GM12864 (cell line): ENCODE measurements around the gene UGGT1.
"Not testable (repeated sequence)": the region's sequence is repeated elsewhere in the genome, so short reads cannot be mapped to it uniquely, and the experiment has no call there.

ENCODE experiments used
- DNase-seq: peaks from one replicate; pipeline ENCODE4 v3.0.0-alpha.2; 2011; ENCODE audit warnings: low read depth
- H3K4me3 ChIP-seq: 2 replicates; pipeline ENCODE4 v1.5.1; 2011; ENCODE audit warnings: mild to moderate bottlenecking, low read depth, low read length, control low read depth
- TF ChIP-seq, protein P1 (sequence below): IDR thresholded peaks from 2 replicates; pipeline ENCODE4 v1.5.1; 2011; ENCODE audit warnings: low read depth, mild to moderate bottlenecking, moderate library complexity, low read length, control low read depth, inconsistent platforms; ENCODE audit errors: missing control alignments

UGGT1 gene

DNA sequence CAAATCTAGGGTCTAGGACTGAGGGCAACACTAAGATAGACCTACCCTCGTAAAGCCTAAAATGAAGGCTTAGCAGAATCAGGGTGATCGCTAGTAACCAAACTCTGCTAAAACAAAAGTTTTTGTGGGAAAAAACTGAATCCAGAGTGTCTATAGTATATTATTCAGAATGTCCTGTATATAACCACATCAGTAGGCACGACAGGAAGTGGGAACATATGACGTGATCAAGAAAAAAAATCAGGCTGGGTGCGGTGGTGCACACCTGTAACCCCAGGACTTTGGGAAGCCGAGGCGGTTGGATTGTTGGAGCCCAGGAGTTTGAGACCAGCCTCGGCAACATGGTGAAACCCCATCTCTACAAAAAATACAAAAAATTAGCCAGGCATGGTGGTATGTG lies 106.1 kb downstream of the UGGT1 start:
- no peak for DNase-seq
- TF ChIP-seq, protein P1, sequence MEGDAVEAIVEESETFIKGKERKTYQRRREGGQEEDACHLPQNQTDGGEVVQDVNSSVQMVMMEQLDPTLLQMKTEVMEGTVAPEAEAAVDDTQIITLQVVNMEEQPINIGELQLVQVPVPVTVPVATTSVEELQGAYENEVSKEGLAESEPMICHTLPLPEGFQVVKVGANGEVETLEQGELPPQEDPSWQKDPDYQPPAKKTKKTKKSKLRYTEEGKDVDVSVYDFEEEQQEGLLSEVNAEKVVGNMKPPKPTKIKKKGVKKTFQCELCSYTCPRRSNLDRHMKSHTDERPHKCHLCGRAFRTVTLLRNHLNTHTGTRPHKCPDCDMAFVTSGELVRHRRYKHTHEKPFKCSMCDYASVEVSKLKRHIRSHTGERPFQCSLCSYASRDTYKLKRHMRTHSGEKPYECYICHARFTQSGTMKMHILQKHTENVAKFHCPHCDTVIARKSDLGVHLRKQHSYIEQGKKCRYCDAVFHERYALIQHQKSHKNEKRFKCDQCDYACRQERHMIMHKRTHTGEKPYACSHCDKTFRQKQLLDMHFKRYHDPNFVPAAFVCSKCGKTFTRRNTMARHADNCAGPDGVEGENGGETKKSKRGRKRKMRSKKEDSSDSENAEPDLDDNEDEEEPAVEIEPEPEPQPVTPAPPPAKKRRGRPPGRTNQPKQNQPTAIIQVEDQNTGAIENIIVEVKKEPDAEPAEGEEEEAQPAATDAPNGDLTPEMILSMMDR = no peak
- H3K4me3 ChIP-seq = no peak overlapping the region

DNA sequence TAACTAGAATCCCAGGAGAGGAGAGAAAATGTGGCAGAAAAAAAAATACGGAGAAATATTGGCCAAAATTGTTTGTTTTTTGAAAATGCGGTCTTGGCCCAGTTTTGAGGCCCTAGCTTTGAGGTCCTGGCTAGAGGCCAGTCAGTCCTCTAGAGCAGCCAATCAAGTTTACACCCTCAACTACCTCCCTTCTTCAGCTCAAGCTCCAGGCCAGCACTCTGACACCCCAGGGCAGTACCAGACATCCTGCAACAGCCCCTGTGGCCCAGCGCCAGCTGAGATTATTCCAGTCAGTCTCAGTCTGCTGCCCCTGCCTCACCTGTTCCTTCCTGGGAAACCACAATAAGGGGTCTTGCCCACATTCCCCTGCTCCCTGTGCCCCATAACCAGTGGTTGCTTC lies 107.7 kb downstream of the UGGT1 start:
- TF ChIP-seq, protein P1 = no peak
- DNase-seq = no peak
- no peak overlapping the region for H3K4me3 ChIP-seq

DNA sequence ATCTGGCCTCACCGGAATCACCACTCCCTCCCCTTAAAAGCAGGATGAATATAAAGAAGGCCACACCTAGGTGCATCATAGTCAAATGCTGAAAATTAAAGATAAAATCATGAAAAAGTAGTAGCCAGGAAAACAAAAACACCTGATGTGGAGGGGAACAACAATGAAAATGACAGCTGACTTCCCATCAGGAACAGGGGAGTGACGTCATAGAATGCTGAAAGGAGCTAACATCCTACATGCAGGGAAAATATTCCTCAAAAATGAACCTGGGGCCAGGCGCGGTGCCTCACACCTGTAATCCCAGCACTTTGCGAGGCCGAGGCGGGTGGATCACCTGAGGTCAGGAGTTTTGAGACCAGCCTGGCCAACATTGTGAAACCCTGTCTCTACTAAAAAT lies 108.1 kb downstream of the UGGT1 start:
- TF ChIP-seq, protein P1 = no peak
- H3K4me3 ChIP-seq = no peak overlapping the region
- no peak for DNase-seq

DNA sequence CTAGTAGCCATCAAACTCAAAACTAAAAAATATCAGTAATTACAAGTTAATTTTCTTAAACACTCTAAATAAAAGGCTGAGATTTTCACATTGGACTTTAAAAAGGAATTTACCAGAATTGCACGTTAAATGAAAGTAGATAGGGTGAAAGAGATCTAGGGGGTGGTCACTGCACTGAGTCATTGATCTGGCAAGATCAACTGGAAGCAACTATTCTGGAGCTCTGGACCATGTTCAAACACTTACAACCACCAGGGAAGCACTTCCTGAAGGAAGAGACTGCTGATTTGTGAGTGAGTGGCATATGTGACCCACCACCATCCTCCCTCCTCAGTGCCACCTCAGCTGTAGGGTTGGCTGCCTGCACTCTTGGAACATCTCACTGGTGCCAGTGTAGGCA lies 111.8 kb downstream of the UGGT1 start:
- no peak overlapping the region for H3K4me3 ChIP-seq
- TF ChIP-seq, protein P1 = no peak
- no peak for DNase-seq

DNA sequence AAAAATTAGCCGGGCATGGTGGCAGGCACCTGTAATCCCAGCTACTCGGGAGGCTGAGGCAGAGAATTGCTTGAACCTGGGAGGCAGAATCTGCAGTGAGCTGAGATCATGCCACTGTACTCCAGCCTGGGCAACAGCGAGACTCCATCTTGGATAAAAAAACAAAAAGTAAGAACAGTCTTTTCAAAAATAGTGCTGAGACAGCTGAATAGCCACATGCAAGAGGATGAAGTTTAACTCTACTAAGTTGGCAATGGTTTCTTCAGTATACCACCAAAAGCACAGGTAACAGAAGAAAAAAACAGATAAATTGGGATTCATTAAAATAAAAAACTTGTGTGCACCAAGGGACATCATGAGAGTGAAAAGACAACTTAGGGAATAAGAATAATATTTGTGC lies 115.2 kb downstream of the UGGT1 start:
- TF ChIP-seq, protein P1 = no peak
- no peak for DNase-seq

DNA sequence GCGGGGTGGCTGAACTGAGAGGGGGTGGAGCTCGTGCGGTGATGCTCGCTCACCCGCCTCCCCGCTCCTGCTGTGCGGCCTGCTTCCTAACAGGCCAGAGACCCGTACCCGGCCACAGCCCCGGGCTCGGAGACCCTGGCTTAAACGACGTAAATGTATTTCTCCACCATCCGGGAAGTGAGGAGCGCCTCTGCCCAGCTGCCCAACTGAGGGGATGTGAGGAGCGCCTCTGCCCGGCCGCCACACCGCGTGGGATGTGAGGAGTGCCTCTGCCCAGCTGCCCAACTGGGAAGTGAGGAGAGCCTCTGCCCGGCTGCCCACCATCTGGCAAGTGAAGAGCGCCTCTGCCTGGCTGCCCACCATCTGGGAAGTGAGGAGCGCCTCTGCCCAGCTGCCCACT lies 117.0 kb downstream of the UGGT1 start:
- no peak for DNase-seq
- TF ChIP-seq, protein P1 = no peak
- H3K4me3 ChIP-seq = no peak overlapping the region

More for the DNA sequence above, 115.2 kb downstream of the UGGT1 start:
- H3K4me3 ChIP-seq = no peak overlapping the region

DNA sequence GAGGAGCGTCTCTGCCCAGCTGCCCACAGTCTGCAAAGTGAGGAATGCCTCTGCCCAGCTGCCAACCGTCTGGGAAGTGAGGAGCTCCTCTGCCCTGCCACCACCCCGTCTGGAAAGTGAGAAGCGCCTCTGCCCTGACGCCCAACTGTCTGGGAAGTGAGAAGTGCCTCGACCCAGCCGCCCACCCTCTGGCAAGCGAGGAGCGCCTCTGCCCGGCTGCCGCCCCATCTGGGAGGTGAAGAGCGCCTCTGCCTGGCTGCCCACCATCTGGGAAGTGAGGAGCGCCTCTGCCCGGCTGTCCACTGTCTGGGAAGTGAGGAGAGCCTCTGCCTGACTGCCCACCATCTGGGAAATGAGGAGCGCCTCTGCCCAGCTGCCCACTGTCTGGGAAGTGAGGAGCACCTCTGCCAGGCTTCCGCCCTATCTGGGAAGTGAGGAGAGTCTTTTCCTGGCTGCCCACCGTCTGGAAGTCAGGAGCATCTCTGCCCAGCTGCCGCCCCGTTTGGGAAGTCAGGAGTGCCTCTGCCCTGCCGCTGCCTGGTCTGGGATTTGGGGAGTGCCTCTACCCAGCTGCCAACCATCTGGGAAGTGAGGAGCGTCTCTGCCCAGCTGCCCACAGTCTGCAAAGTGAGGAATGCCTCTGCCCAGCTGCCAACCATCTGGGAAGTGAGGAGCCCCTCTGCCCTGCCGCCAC lies 117.8 kb downstream of the UGGT1 start:
- DNase-seq, H3K4me3 ChIP-seq: not testable (repeated sequence)

DNA sequence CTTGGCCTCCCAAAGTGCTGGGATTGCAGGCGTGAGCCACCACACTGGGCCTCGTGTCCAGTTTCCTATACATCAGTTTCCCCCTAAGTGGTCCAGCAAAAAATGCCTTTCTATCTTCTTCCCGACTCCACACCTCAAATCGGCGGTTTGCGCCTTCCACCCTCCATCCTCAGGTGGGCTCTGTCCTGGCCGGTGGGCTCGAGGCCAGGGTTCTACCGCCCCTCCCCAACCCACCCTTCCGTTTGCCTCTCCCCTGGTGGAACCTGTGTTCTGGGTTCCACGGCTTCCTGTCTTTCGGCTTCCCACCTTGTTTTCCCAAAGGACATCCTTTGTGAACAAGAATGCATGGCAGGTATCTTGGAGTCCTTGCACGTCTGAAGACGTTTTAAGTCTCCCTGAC lies 123.3 kb downstream of the UGGT1 start:
- DNase-seq = no peak
- TF ChIP-seq, protein P1 = no peak
- no peak overlapping the region for H3K4me3 ChIP-seq
